NCI-H187 treated with DMSO at 0.1 percent for 48 hours (cell line): ENCODE measurements around the gene PACSIN2.
"Not testable (repeated sequence)": the region's sequence is repeated elsewhere in the genome, so short reads cannot be mapped to it uniquely, and the experiment has no call there.

ENCODE experiments used
- DNase-seq: peaks from one replicate; lab custom pipeline; 2025; lab: John Stamatoyannopoulos, UW

Gene PACSIN2

DNA sequence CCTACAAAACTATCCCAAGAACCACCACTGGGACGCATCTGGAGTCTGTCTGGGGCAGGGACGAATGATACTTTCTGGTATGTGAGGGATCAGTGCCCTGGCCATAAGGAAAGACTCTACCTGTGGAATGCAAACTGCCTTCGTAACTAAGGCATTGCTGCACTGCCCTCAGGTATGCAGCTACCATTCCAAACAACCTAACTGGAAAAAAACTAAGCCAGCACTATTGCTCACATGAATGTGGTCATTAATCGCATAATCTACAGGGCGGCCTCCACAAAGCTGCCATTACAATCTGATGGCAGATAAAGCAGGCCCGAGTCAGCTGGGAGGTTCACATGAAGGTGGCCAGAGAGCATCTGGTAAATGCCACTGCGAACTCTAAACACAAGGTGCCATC lies 3.9 kb downstream of the PACSIN2 start:
- no peak for DNase-seq

DNA sequence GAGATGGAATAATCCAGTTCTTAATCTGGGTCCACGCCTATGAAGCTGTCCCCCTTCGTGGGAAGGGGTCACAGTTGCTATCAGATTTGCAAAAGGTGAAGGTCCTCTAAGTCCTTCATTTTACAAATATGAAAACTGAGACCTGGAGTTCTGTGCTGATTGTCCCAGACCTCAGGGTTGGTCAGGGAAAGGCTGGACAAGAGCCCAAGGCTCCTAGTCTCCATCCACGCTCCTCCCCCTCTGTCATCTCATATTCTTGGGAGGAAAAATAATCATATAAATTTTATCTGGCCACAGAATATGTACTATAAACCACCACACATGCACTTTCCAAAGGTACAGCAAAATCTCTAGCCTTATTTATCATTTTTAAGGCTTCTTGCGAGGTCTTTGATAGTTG lies 5.5 kb downstream of the PACSIN2 start:
- DNase-seq = no peak

DNA sequence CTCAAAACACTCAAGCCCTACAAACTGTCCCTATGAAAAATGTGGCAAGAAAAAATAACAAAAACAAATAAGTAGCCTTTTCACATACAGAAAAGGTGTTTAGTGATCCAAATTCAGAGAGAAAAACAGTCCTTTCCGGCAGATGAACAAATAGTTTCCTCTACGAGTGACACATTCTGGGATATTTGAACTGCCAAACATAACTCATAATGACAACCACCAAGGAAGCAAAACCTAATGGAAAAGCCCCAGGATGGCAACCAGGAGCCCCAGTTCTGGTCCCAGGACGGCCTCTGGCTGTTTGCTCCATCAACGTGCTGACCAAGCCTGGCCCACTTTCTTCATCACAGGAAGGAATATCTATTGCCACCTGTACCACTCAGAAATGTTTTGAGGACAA lies 6.0 kb downstream of the PACSIN2 start:
- no peak for DNase-seq

DNA sequence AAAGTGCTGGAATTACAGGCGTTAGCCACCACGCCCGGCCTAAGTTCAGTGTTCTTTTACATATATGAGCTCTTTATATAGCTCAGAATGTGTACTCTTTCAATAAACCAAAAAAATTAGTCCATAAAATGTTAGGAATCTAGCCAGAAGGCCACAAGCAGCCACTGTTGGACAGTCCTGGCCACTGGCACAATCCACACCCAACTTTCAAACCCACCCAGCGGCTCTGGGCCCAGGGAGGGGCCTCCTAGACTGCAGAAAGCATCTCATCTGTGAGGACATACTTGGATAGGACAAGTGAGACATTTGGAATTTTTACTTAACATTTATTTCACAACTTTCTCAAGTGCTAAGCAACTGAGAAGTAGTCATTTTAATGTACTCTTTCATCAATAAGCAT lies 6.4 kb downstream of the PACSIN2 start:
- DNase-seq = no peak

DNA sequence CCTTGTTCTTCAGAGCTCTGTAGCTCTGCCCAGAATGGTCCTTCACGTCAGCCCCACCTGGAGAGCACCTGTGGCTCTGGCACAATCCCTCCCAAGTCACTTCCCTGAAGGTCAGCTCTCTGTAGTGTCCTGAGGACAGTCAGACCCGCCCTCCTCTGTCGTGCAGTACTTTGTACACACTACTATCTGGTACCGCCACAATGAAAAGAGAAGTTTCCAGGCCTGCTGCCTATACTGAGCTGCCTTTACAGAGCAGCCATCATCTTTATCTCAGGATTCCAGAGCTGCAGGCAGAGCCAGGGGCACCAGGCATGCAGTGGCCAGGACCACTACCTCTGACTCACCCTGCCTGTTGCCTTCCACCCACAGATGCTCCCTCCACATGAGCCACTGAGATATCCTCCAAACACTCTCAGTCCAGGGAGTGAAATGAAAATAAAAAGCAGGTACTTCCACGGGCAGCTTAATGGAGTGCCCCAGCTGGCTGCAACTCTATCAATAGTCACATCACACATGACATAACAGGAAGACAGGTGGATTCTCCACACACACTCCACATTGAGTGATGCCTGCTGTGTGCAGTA lies 7.3 kb downstream of the PACSIN2 start:
- no peak for DNase-seq

DNA sequence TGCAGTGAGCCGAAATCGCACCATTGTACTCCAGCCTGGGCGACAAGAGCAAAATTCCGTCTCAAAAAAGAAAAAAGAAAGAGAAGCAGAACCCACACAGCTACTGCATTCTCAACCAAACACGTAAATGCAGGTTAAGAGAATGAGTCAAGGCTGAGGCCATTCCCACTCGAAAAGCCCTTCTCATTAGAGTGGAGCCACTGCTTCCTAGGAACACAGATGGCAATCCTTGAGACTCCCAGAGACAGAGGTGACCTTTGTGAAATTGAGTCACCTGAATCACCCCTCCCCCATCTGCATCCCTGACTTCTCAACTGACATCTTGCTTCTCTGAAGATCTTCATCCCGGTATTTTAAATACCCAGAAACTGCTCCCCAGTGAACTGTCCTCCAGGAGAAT lies 8.2 kb downstream of the PACSIN2 start:
- DNase-seq = no peak

DNA sequence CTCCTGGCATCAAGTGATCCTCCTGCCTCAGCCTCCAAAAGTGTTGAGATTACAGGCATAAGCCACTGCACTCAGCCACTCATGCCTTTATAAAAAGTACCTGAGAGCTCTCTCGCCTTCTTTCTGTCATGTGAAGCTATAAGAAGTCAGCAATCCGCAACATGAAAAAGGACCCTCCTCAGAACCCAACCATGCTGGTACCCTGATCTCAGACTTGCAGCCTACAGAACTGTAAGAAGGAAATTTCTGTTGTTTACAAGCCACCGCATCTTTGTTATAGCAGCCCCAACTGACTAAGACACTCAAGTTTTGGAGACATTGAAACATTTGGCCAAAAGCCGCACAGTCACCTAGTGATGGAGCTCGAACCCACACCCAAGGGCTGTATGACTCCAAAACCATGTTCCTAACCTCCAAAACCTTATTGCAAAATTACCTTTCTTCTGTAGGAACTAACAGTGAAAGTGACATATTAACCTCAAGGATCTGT lies 8.9 kb downstream of the PACSIN2 start:
- DNase-seq = no peak

DNA sequence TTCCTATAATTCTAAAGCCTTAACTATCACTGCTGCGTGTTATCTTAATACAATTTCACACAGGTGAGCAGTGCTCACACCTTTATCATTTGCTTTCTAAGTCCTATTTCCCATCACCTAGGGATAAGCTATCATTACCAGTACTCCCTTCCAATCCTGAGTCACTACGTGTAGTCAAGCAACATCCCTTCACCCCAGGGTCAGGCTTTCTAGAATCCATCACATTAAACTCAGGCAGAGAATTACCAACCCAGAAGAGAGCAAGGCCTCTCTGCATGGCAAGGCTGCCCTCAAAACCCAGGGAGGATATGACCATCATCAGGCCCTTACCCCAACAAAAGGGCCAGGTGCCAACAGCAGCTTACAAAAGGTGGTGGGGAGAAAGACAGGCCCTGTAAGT lies 9.8 kb downstream of the PACSIN2 start:
- no peak for DNase-seq

DNA sequence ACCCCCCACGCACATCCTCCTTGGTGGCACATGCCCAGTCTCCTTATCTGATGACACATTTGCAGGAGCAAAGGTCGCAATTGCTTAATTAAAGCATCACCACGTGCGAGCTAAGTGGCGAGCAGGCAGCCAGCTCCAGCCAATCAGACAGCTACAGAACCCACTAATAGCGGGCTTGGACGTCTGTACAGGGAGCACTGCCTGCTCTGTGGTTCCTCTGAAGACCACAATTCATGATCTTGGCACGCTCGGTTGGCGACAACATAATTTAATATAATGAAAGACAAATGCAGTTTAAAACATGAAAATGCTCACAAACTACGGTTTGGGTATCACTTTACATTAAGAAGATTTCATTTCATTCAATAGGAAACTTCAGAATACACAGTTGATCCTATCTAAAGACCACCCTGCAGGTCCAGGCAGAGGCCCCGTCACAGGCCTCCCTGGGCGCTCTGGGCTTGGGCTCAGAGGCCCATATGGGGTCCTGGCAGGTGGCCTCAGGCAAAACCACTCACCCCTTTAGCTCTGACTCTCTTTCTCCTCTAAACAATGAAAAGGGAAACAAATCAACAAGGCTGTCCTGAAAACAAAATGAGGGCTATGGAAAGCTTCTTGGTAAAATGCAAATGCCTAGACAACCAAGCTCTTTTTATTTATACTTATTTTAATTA lies 10.4 kb downstream of the PACSIN2 start:
- no peak for DNase-seq

DNA sequence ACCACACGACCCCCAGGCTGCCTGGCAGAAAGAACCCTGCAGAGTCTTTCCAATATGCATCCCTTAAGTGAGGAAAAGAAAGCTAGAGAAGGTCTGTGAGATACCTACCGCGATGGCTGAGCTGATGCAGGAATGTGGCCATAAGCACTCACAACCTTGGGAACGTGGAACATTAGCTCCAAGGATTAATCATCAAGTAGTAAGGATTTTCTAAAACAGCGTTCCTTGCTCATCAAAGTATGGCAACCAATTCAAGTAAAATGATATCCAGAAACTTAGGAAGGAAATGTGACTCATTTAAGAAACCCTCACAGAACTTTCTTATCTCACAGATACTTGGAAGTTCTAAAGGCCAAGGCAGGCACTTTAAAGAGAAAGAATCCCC lies 12.8 kb downstream of the PACSIN2 start:
- no peak for DNase-seq

DNA sequence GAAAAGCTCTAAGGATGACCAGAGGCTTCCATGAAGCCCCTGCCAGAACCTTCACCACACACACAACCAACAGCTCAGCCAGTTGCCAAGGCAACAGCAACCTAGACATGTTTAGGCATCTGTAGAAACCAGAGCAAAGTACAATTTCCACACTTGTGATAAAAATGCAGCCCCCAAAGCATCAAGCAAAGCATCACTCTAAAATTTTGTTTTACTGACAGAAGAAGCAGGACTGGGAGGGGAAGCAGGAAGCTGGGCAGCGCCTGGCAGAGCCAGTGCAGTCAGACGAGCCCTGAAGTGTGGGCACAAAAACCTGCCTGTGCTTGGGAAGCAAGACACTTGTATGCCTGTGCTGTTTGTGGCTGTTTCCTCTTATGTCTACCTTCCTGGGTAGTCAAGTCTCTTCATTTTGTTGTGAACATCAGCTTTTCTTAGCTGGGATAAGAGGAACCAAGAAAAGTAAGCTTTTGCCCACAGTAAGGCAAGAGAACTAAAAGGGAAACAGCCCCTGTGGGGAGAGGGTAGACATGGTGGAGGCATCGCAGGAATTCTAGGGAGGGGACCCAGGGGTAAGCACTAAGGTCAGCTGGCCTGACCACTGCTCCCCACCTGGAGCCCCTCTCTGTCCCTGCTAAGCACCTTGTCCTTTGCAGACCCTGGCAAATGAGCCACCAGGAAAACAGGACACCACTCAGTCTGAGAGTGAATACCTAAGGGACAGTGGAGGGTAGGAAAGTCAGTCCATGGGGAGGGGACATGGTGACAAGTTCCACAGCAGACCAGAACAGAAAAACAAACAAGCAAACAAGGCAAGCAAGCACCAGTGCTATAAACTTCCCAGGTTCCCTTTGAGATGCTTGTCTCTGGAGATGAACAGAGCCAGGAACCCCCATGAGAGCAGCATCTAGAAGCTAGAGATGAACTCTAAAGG lies 13.4 kb downstream of the PACSIN2 start:
- DNase-seq = no peak

DNA sequence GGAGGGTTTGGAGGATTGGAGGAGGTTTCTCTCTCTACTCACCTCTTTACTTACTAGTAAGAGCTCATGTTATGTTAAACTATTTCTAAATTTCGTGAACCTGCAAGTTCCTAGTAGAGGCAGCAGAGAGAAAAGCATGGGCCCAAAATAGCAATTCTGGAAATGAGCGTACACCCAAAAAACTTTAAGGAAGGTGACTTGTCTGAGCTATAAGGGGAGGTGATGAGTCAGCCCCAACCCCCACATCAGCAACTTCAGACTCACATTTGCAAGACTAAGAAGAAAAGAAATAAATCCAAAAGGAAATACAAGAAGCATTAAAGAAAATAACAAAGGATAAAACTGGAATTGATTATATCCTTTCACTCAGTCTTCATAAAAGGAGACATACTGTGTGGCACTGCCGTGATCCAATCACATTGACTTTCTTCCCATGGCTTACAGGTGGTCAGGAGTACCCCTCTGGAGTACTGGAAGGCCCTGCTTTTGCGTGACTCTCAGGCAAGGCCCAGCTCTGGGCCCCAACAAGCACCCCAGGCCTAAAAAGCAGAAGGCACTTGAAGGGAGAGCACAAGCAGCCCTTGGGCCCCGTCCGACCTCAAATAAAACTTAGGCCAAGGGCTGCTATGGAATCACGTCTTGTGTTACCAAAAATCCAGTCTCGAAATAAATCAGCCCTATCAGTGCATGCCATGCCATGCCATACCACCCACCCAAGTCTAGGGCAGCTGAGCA lies 14.3 kb downstream of the PACSIN2 start:
- DNase-seq = no peak

DNA sequence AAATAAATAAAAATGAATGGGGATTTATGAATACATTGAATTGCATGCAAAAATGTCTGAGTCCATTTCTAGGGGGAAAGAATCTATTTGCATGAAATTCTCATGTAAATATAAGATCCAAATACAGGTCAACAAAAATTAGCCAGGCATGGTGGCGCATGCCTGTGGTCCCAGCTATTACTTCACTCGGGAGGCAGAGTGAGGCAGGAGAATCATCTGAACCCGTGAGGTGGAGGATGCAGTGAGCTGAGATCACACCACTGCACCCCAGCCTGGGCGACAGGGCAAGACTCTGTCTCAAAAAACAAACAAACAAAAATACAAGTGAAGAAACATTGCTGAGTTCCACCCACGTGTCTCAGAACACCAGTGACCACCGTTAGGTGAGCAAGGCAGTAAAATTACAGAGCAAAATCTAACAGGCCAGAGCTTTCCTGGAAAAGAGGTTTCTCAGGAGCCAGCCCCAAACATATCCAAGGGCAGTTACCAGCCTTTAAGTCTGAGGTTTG lies 17.3 kb downstream of the PACSIN2 start:
- no peak for DNase-seq

DNA sequence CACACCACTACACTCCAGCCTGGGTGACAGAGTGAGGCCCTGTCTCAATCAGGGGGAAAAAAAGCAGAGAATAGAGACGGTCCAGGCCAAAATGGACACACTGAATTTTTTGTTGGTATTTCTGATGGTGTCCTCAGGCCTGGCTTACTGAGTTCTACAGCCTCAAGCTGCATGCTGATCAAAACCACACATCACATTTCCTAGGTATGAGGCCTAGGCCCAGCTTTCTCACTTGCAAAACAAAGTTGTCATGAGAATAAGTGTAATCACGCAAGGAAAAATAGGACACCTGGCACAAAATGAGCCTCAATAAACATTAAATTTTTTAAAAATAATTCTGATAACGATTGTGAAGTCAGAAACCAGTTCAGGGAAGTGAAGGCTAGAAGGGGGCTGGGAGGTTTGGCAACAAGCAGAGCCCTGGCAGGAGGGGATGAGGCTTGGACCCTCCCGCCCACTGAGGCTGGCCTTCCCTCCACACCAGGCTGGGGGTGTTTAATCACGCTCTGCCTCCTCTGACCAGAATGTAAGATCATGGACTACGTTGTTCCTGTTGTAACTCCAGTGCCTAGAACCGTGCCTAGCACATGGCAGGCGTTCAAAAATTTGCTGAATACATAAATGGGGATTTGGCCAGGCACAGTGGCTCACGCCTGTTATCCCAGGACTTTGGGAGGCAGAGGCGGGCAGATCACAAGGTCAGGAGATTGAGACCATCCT lies 18.1 kb downstream of the PACSIN2 start:
- no peak for DNase-seq

DNA sequence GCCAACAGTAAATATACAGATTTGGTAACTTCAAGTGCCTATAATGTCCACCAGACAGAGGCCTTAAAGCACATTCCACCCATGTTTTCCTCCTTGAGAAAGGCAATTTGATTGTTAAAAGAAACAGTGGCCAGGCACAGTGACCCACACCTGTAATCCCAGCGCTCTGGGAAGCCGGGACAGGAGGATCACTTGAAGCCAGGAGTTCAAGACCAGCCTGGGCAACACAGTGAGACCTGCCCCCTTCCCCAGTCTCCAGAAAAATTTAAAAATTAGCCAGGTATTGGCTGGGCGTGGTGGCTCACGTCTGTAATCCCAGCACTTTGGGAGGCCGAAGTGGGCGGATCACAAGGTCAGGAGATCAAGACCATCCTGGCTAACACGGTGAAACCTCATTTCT lies 19.3 kb downstream of the PACSIN2 start:
- not testable (repeated sequence) for DNase-seq

DNA sequence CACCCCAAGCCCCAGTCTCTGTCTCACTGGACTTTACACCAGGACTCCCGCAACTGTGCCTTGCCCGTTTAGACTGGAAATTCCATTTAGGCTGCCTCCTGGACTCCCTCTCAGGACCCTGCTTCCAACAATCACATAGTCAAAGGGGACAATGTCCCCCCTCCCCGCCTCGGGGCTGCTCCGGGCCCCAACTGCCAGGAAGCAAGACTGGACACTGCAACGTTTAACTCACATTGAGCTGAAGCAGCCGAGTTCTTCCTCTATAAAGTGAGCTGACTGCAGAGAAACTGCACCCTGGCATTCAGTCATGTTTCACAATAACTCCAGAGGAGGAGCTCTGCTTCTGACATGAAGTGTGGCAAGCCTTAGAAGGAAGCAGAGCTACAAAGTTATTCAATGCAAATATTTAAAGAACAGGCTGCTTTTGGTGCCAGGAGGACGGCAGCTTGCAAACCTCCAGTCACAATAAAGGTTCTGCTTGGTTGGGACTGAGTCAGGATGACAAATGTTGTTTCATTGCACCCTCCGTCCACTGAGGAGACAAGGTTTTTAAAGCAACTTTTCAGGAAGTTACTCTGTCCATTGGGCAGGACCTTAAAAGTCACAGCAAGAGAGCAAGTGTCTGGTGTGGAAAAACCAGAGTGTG lies 19.9 kb downstream of the PACSIN2 start:
- no peak for DNase-seq

DNA sequence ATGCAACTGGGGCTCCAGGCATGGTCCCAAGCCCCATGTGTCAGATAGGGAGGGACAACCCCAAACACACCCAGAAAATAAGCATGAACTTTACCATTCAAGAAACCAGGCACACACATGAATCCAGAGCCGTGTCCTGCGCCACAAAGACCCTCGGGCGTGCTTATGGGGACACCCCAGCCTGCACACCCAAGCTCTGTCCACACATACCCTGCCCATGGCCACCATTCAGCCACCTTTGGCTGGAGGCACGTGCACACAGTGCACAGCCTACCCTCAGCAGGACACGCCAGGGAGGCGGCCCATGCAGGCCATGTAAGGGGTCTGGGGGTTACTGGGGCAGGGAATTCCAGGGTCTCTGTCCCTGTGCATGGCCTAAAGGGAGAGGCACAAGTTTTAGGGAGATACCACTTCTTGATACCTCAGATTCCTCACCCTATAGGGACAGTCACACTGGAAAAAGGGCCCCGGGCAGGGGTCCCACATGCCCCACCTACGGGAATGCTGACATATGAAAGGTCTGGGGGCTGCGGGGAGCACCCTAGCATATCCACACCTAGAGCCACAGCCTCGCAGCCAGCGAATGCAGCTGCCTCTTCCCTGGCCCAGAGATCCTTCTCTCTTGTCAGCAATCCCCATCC lies 20.6 kb downstream of the PACSIN2 start:
- no peak for DNase-seq

DNA sequence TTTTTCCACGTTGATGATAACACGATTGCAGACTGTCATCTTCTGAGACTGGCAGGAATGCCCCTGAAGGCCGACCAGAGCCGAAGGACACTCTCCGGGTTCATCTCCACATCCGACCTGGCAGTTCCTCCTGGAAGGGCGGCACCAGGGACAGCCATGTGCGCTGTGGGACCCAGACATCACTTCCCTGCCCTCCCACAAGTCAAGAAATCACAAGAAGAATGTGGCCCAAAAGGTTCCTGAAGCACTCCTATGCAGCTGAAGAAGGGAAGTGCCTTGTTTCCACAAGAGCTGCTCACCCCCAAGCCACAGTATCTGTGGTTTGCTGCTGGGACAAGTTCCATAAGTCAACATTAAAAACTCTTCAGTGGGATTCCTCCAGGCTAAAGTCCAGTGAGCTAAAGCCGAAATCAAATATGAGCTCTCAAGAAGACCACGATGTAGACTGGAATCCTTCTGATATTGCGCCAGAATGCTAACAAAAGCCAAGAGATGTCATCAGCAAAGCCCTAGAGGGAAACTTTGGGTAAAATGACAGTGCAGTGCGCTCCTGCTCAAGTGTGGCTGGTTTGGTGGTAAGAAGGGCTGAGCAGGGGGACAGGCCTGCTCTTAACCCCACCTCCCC lies 21.2 kb downstream of the PACSIN2 start:
- no peak for DNase-seq

DNA sequence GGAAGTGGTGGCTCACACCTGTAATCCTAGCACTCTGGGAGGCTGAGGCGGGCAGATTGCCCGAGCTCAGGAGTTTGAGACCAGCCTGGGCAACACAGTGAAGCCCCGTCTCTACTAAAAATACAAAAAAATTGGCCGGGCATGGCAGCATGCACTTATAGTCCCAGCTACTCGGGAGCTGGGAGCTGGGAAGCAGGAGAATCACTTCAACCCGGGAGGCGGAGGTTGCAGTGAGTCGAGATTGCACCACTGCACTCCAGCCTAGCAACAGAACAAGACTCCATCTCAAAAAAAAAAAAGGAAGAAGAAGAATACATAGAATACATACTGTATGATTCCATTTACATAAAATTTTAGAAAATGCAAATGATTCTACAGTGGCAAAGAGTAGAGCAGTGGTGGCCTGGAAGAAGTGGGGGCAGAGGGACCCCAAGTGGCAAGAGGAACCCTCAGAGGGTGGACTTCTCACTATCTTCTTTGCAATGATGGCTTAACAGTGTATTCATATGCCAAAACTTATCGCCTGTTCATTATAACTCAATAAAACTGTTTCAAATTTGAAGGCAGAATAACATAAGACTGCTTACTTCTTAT lies 22.0 kb downstream of the PACSIN2 start:
- DNase-seq = no peak

DNA sequence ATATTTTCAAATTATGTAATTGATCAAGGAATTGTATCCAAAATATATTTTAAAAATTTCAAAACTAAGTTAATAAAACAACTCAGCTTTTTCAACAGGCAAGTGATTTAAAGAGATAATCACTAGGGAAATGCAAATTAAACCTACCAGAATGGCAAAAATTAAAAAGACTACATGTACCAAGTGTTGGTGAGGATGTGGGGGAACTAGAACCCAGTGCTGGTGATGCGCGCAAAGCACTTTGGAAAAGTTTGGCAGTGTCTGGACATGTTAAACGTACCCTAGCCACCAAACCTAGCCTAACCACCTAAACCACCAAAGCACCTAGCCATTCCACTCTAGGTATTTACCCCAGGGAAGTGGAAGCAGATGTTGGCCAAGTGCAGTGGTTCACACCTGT lies 22.9 kb downstream of the PACSIN2 start:
- no peak for DNase-seq
